ENCODE results near the gene LIMS4. TPM values are rescaled to one million over a fixed set of nuclear protein-coding genes. Genes with fewer than 3 reads are reported as not detected.
"Not testable (repeated sequence)": the region's sequence is repeated elsewhere in the genome, so short reads cannot be mapped to it uniquely, and the experiment has no call there.

Gene LIMS4
- polyA plus RNA-seq, 1 donor from 2014 or later: 1.4 TPM

- H3K4me1 Mint-ChIP-seq, H3K27ac Mint-ChIP-seq, H3K4me3 Mint-ChIP-seq, H3K27me3 Mint-ChIP-seq, H3K9me3 Mint-ChIP-seq, H3K36me3 Mint-ChIP-seq: not testable (repeated sequence)
Measured at GRCh38 chr2:110420641-110421354, 51.8 kb downstream of the LIMS4 start.

- H3K36me3 Mint-ChIP-seq, H3K27ac Mint-ChIP-seq, H3K9me3 Mint-ChIP-seq, H3K4me1 Mint-ChIP-seq, H3K4me3 Mint-ChIP-seq, H3K27me3 Mint-ChIP-seq: not testable (repeated sequence)
Measured at GRCh38 chr2:110407142-110407541, 65.5 kb downstream of the LIMS4 start.

GRCh38 chr2:110404988-110405387, 67.6 kb downstream of the LIMS4 start:
- H3K27me3 Mint-ChIP-seq, H3K9me3 Mint-ChIP-seq, H3K4me1 Mint-ChIP-seq, H3K36me3 Mint-ChIP-seq, H3K27ac Mint-ChIP-seq, H3K4me3 Mint-ChIP-seq: not testable (repeated sequence)

GRCh38 chr2:110404246-110404645, 68.4 kb downstream of the LIMS4 start:
- not testable (repeated sequence) for H3K27ac Mint-ChIP-seq, H3K4me1 Mint-ChIP-seq, H3K27me3 Mint-ChIP-seq

GRCh38 chr2:110401001-110401618, 71.5 kb downstream of the LIMS4 start:
- H3K9me3 Mint-ChIP-seq, H3K36me3 Mint-ChIP-seq, H3K4me1 Mint-ChIP-seq, H3K27me3 Mint-ChIP-seq, H3K27ac Mint-ChIP-seq, H3K4me3 Mint-ChIP-seq: not testable (repeated sequence)

More at GRCh38 chr2:110404246-110404645, 68.4 kb downstream of the LIMS4 start:
- not testable (repeated sequence) for H3K36me3 Mint-ChIP-seq, H3K4me3 Mint-ChIP-seq, H3K9me3 Mint-ChIP-seq

GRCh38 chr2:110399378-110399777, 73.2 kb downstream of the LIMS4 start:
- not testable (repeated sequence) for H3K27ac Mint-ChIP-seq, H3K4me1 Mint-ChIP-seq, H3K9me3 Mint-ChIP-seq, H3K4me3 Mint-ChIP-seq, H3K27me3 Mint-ChIP-seq, H3K36me3 Mint-ChIP-seq

- H3K27ac Mint-ChIP-seq, H3K4me1 Mint-ChIP-seq, H3K27me3 Mint-ChIP-seq, H3K36me3 Mint-ChIP-seq, H3K4me3 Mint-ChIP-seq, H3K9me3 Mint-ChIP-seq: not testable (repeated sequence)
Measured at GRCh38 chr2:110395990-110396389, 76.6 kb downstream of the LIMS4 start.

Other genes starting within 250 kb of the LIMS4 start
- gene RGPD6, start 104.4 kb upstream of the LIMS4 start, polyA plus RNA-seq: 3.5 TPM
- 0.94 TPM for gene BUB1, start 205.2 kb upstream of the LIMS4 start, polyA plus RNA-seq